Neural progenitor cell (in vitro differentiated cells): ENCODE measurements around the gene CAMK1G.

Source experiments
- EZH2 ChIP-seq: fragments of 200-600 bp; sonication (generic); IDR thresholded peaks from 2 replicates; pipeline ENCODE4 v1.6.1; 2017; ENCODE audit warnings: antibody characterized with exemption, mild to moderate bottlenecking, moderate library complexity
- EZH2phosphoT487 ChIP-seq: fragments of 200-600 bp; sonication (generic); IDR thresholded peaks from 2 replicates; pipeline ENCODE4 v1.6.1; 2017; ENCODE audit warnings: antibody characterized with exemption
- TF ChIP-seq, protein P1 (sequence below): fragments of 200-600 bp; sonication (generic); IDR thresholded peaks from 2 replicates; pipeline ENCODE4 v1.5.1; 2017; ENCODE audit warnings: antibody characterized with exemption, mild to moderate bottlenecking

GRCh38 chr1:209650454-209650853 is 66.9 kb downstream of the CAMK1G start:
- TF ChIP-seq, protein P1, sequence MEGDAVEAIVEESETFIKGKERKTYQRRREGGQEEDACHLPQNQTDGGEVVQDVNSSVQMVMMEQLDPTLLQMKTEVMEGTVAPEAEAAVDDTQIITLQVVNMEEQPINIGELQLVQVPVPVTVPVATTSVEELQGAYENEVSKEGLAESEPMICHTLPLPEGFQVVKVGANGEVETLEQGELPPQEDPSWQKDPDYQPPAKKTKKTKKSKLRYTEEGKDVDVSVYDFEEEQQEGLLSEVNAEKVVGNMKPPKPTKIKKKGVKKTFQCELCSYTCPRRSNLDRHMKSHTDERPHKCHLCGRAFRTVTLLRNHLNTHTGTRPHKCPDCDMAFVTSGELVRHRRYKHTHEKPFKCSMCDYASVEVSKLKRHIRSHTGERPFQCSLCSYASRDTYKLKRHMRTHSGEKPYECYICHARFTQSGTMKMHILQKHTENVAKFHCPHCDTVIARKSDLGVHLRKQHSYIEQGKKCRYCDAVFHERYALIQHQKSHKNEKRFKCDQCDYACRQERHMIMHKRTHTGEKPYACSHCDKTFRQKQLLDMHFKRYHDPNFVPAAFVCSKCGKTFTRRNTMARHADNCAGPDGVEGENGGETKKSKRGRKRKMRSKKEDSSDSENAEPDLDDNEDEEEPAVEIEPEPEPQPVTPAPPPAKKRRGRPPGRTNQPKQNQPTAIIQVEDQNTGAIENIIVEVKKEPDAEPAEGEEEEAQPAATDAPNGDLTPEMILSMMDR = no peak
- TF ChIP-seq EZH2 (no peak), EZH2phosphoT487 (no peak)
